ENCODE measurements around the gene CLMN.

DNA sequence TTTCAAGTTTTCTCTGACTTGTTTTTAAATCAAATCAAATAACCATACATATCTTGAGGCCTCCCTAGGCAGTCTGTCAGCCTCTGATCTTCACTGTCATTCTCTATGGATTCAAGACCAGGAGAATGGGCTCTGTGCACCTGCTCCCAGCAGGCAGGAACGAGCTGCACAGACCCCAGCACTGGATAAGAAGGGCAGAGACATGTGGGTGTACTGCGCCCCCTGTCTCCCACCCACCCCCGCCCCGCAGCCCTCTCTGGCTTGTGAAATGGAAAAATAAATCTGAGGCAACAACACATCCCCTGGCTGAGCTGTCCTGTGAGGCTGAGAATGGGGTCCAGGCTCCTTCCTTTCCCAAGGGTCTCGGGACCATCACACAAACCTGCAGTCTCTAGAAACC lies 26.3 kb downstream of the CLMN start:
- no peak for TF ChIP-seq POLR2A (IDR thresholded peaks at IDR 0.05)
- TF ChIP-seq, protein P1, sequence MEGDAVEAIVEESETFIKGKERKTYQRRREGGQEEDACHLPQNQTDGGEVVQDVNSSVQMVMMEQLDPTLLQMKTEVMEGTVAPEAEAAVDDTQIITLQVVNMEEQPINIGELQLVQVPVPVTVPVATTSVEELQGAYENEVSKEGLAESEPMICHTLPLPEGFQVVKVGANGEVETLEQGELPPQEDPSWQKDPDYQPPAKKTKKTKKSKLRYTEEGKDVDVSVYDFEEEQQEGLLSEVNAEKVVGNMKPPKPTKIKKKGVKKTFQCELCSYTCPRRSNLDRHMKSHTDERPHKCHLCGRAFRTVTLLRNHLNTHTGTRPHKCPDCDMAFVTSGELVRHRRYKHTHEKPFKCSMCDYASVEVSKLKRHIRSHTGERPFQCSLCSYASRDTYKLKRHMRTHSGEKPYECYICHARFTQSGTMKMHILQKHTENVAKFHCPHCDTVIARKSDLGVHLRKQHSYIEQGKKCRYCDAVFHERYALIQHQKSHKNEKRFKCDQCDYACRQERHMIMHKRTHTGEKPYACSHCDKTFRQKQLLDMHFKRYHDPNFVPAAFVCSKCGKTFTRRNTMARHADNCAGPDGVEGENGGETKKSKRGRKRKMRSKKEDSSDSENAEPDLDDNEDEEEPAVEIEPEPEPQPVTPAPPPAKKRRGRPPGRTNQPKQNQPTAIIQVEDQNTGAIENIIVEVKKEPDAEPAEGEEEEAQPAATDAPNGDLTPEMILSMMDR (IDR thresholded peaks at IDR 0.05): no peak
